Measurements from ENCODE around the gene PPFIA1. TPM values are rescaled to one million over a fixed set of nuclear protein-coding genes. Genes with fewer than 3 reads are reported as not detected.

PPFIA1 gene
- polyA plus RNA-seq, 2 of the 4 experiments (the other 2 are of a cell fraction) = 23.3 to 45.6 TPM

- Histone ChIP-seq H3K4me3 (no peak overlapping the region), H3K4me2 (no peak overlapping the region), H3K27ac (no peak overlapping the region), H3K4me1 (0 out of 3 replicates have a peak, but pooled peaks cover 2% of the 10 kb centered on the region), H3K9me3 (no peaks in the 10 kb centered on the region)
- DNase-seq (ENCODE audit: low read depth in 1 of 2, low spot score in 1 of 2) (no peak), ATAC-seq (peak in 1 of 2 experiments; percentile 45; a peak in 3 of 6 replicates), FAIRE-seq (no peak)
- ChIA-PET POLR2A (no interaction called here), CTCF (interaction anchor here (1.0 kb wide), 1 partner anchor 13 kb away, joined by 3 read pairs; no protein-coding TSS in a partner anchor)
- TF ChIP-seq NR3C1 (IDR thresholded peaks at IDR 0.05) = no peak
- no peak for TF ChIP-seq ELK1 (IDR thresholded peaks at IDR 0.05; ENCODE audit: low read depth, low read length)
- TF ChIP-seq HOXA7 (CRISPR knock-in tag; IDR thresholded peaks at IDR 0.05) = no peak
- no peak for TF ChIP-seq ZSCAN20 (CRISPR knock-in tag; IDR thresholded peaks at IDR 0.05)
- TF ChIP-seq CHD4 (IDR thresholded peaks at IDR 0.05; ENCODE audit: borderline replicate concordance) = no peak
- no peak for TF ChIP-seq PHF8 (IDR thresholded peaks at IDR 0.05; ENCODE audit: borderline replicate concordance, low read depth)
- no peak for TF ChIP-seq SREBF2 (IDR thresholded peaks at IDR 0.05)
- TF ChIP-seq E2F6 (IDR thresholded peaks at IDR 0.05; ENCODE audit: borderline replicate concordance, low read depth) = no peak
- TF ChIP-seq FOSL2 (IDR thresholded peaks at IDR 0.05) = no peak
- no peak for TF ChIP-seq FOSL2 (CRISPR knock-in tag; IDR thresholded peaks at IDR 0.05)
These were observed 26.9 kb downstream of the PPFIA1 start for GRCh38 chr11:70297341-70297740.

- WGBS (ENCODE audit: missing lambda C conversion rate) = 81% methylated on average over 5 of the region's 5 CpGs
- ATAC-seq = no peak
- H3K27ac ChIP-seq = no peak overlapping the region
These were observed 27.9 kb downstream of the PPFIA1 start for GRCh38 chr11:70298243-70298915.

More at GRCh38 chr11:70298243-70298915, 27.9 kb downstream of the PPFIA1 start:
- FAIRE-seq (no peak), DNase-seq (ENCODE audit: low read depth in 1 of 2, low spot score in 1 of 2) (no peak)
- Histone ChIP-seq H3K4me2 (no peak overlapping the region), H3K4me3 (no peak overlapping the region), H3K9me3 (no peaks in the 10 kb centered on the region), H3K4me1 (0 out of 3 replicates have a peak, but pooled peaks cover 2% of the 10 kb centered on the region)
- ChIA-PET CTCF (interaction anchor here (1.0 kb wide), 1 partner anchor 10 kb away, joined by 3 read pairs; no protein-coding TSS in a partner anchor), POLR2A (interaction anchor here (0.7 kb wide), 1 partner anchor 11 kb away, joined by 4 read pairs; no protein-coding TSS in a partner anchor)
- TF ChIP-seq BCL3 (IDR thresholded peaks at IDR 0.05) = no peak
- no peak for TF ChIP-seq ZSCAN20 (CRISPR knock-in tag; IDR thresholded peaks at IDR 0.05)
- no peak for TF ChIP-seq RFX5 (IDR thresholded peaks at IDR 0.05)
- TF ChIP-seq FOSB (CRISPR knock-in tag; IDR thresholded peaks at IDR 0.05) = no peak
- no peak for TF ChIP-seq PBX3 (IDR thresholded peaks at IDR 0.05)
- TF ChIP-seq MAFK (IDR thresholded peaks at IDR 0.05; ENCODE audit: partially characterized antibody) = no peak
- TF ChIP-seq FOXS1 (CRISPR knock-in tag; IDR thresholded peaks at IDR 0.05) = no peak
- no peak for TF ChIP-seq MAX (IDR thresholded peaks at IDR 0.05)
- TF ChIP-seq GATA3 (IDR thresholded peaks at IDR 0.05; ENCODE audit: borderline replicate concordance) = no peak
- no peak for TF ChIP-seq ATOH8 (CRISPR knock-in tag; IDR thresholded peaks at IDR 0.05; ENCODE audit: low read depth)
- no peak for TF ChIP-seq FOSL2 (IDR thresholded peaks at IDR 0.05)
- TF ChIP-seq FOSL2 (CRISPR knock-in tag; IDR thresholded peaks at IDR 0.05) = no peak
